ENCODE results near the gene SEZ6L.

- TF ChIP-seq CTCF (optimal IDR thresholded peaks at IDR 0.05 in 1 of 3, IDR thresholded peaks at IDR 0.05 in 1 of 3, conservative IDR thresholded peaks at IDR 0.05 in 1 of 3; ENCODE audit: extremely low read depth in 1 of 3, insufficient read depth in 2 of 3, low read length in 3 of 3) (no peak), EZH2 (IDR thresholded peaks at IDR 0.05; ENCODE audit: low read length) (no peak)
These were observed 236.9 kb downstream of the SEZ6L start for GRCh38 chr22:26406118-26406517.
